Measurements from ENCODE around the gene NUP188. TPM values are rescaled to one million over a fixed set of nuclear protein-coding genes. Genes with fewer than 3 reads are reported as not detected.

The NUP188 gene
- total RNA-seq, 1 donor from 2014 or later: 103 TPM

- ATAC-seq (ENCODE audit: low read depth) (no peak), DNase-seq (no peak)
- TF ChIP-seq CTCF (IDR thresholded peaks at IDR 0.05): no peak
- Mint-ChIP-seq H3K9me3 (no peaks in the 10 kb centered on the region), H3K27ac (peak overlapping the region; percentile 66), H3K4me1 (peaks cover 37% of the 10 kb centered on the region), H3K27me3 (no peaks in the 10 kb centered on the region), H3K4me3 (no peak overlapping the region), H3K36me3 (ENCODE audit: low read depth) (peaks cover 23% of the 10 kb centered on the region)
- POLR2A ChIA-PET: interaction anchor here (0.6 to 1.4 kb wide), 2 partner anchors 17 to 35 kb away, joined by 3 to 4 read pairs; partner anchors contain the start of gene PHYHD1
- CTCF ChIA-PET: no interaction called here
- intact Hi-C loops (cut with micrococcal nuclease): loop anchor here (2.0 kb wide), 1 partner anchor 41 kb away; no protein-coding TSS in a partner anchor
Observed at GRCh38 chr9:128903871-128904620, 43.5 kb upstream of the NUP188 start.

- CTCF ChIA-PET: no interaction called here
- Mint-ChIP-seq H3K4me1 (peaks cover 19% of the 10 kb centered on the region), H3K9me3 (no peaks in the 10 kb centered on the region), H3K27ac (no peak overlapping the region), H3K4me3 (no peak overlapping the region), H3K27me3 (no peaks in the 10 kb centered on the region), H3K36me3 (ENCODE audit: low read depth) (peaks cover 26% of the 10 kb centered on the region)
- no peak for TF ChIP-seq CTCF (IDR thresholded peaks at IDR 0.05)
- ATAC-seq (ENCODE audit: low read depth) (no peak), DNase-seq (no peak)
- POLR2A ChIA-PET: interaction anchor here (0.6 kb wide), 1 partner anchor 16 kb away, joined by 9 read pairs; no protein-coding TSS in a partner anchor
- intact Hi-C loops (cut with micrococcal nuclease): no loop called here
Observed at GRCh38 chr9:128905964-128906363, 41.5 kb upstream of the NUP188 start.

- H3K4me1 Mint-ChIP-seq: peaks cover 15% of the 10 kb centered on the region
- no peaks in the 10 kb centered on the region for H3K27me3 Mint-ChIP-seq
- no peak for TF ChIP-seq CTCF (IDR thresholded peaks at IDR 0.05)
- DNase-seq: no peak
- H3K4me3 Mint-ChIP-seq: no peak overlapping the region
- H3K36me3 Mint-ChIP-seq (ENCODE audit: low read depth): peaks cover 26% of the 10 kb centered on the region
- POLR2A ChIA-PET: interaction anchor here (0.6 kb wide), 1 partner anchor 15 kb away, joined by 9 read pairs; no protein-coding TSS in a partner anchor
- no peaks in the 10 kb centered on the region for H3K9me3 Mint-ChIP-seq
- intact Hi-C loops (cut with micrococcal nuclease): no loop called here
- peak overlapping the region; percentile 12 for H3K27ac Mint-ChIP-seq
- ATAC-seq (ENCODE audit: low read depth): no peak
- CTCF ChIA-PET: no interaction called here
Observed at GRCh38 chr9:128906741-128907140, 40.8 kb upstream of the NUP188 start.

- Mint-ChIP-seq H3K27ac (no peak overlapping the region), H3K27me3 (no peaks in the 10 kb centered on the region), H3K4me3 (no peak overlapping the region), H3K9me3 (no peaks in the 10 kb centered on the region), H3K36me3 (ENCODE audit: low read depth) (peaks cover 37% of the 10 kb centered on the region), H3K4me1 (peaks cover 8% of the 10 kb centered on the region)
- ATAC-seq (ENCODE audit: low read depth) (no peak), DNase-seq (no peak)
- ChIA-PET POLR2A (interaction anchor here (0.6 to 1.1 kb wide), 2 partner anchors 11 to 78 kb away, joined by 3 to 7 read pairs; partner anchors contain the start of gene SPOUT1), CTCF (interaction anchor here (1.0 kb wide), 1 partner anchor 21 kb away, joined by 3 read pairs; no protein-coding TSS in a partner anchor)
- intact Hi-C loops (cut with micrococcal nuclease): no loop called here
- no peak for TF ChIP-seq CTCF (IDR thresholded peaks at IDR 0.05)
Observed at GRCh38 chr9:128908372-128908771, 39.1 kb upstream of the NUP188 start.

GRCh38 chr9:128909859-128910258, 37.6 kb upstream of the NUP188 start:
- POLR2A ChIA-PET: no interaction called here
- peaks cover 37% of the 10 kb centered on the region for H3K36me3 Mint-ChIP-seq (ENCODE audit: low read depth)
- no peak overlapping the region for H3K4me3 Mint-ChIP-seq
- H3K9me3 Mint-ChIP-seq: no peaks in the 10 kb centered on the region
- intact Hi-C loops (cut with micrococcal nuclease): no loop called here
- no peak for ATAC-seq (ENCODE audit: low read depth)
- CTCF ChIA-PET: no interaction called here
- no peaks in the 10 kb centered on the region for H3K27me3 Mint-ChIP-seq
- no peak for DNase-seq
- no peak overlapping the region for H3K27ac Mint-ChIP-seq
- TF ChIP-seq CTCF (IDR thresholded peaks at IDR 0.05): no peak
- H3K4me1 Mint-ChIP-seq: peaks cover 8% of the 10 kb centered on the region

All from activated B cell treated with CpG ODN at 0.5 μM for 24 hours (primary cell).